SK-N-SH (cell line): ENCODE measurements around the gene PTPRS. TPM values are rescaled to one million over a fixed set of nuclear protein-coding genes. Genes with fewer than 3 reads are reported as not detected.

Source experiments
- CTCF ChIA-PET: fragments of 300-600, 350-600 bp; formaldehyde crosslinking; extraction: SDS; loops from one replicate; lab custom pipeline; 2021; lab: Yijun Ruan, JAX
- POLR2A ChIA-PET: fragments of 350-600 bp; sonication (Branson Sonifier 250); formaldehyde crosslinking; extraction: SDS; loops from one replicate; lab custom pipeline; 2020; ENCODE audit warnings: antibody characterized with exemption, inconsistent platforms; lab: Yijun Ruan, JAX
- DNase-seq: peaks from one replicate; pipeline ENCODE4 v3.0.0; 2012
- H2AFZ ChIP-seq: fragments of 200-600 bp; sonication (generic); 2 replicates; pipeline ENCODE4 v1.8.1; 2016; ENCODE audit warnings: antibody characterized with exemption, mild to moderate bottlenecking, low read depth
- H3F3A ChIP-seq: fragments of 200-600 bp; sonication (generic); replicated peaks from 2 replicates; pipeline ENCODE3; 2016; ENCODE audit warnings: antibody characterized with exemption, mild to moderate bottlenecking; ENCODE audit not compliant: insufficient read depth
- H3K27ac ChIP-seq, 2 experiments: fragments of 200-500 bp in 1 of 2; fragments of 200-600 bp in 1 of 2; sonication (Bioruptor generic) in 1 of 2; sonication (generic), shearing (Covaris generic) in 1 of 2; 2 replicates each; pipeline versions ENCODE4 v1.5.1 to v1.6.1; 2014 to 2016; ENCODE audit warnings: low read depth in 2 of 2, inconsistent platforms in 1 of 2, low read length in 1 of 2, mild to moderate bottlenecking in 1 of 2, mixed read lengths in 1 of 2
- H3K27me3 ChIP-seq: fragments of 200-600 bp; sonication (generic), shearing (Covaris generic); 2 replicates; pipeline ENCODE4 v1.6.1; 2016; ENCODE audit warnings: mixed run types; ENCODE audit not compliant: insufficient read depth
- H3K36me3 ChIP-seq, 2 experiments: fragments of 200-500 bp in 1 of 2; fragments of 200-600 bp in 1 of 2; sonication (Bioruptor generic) in 1 of 2; sonication (generic) in 1 of 2; replicated peaks in 1 of 2; 2 replicates each; pipeline versions ENCODE3 to v1.5.1; 2014 to 2016; ENCODE audit warnings: low read length in 1 of 2, mild to moderate bottlenecking in 1 of 2; ENCODE audit not compliant: insufficient read depth in 2 of 2, control insufficient read depth in 1 of 2
- H3K4me1 ChIP-seq, 2 experiments: fragments of 200-500 bp in 1 of 2; fragments of 200-600 bp in 1 of 2; sonication (Bioruptor generic) in 1 of 2; sonication (generic), shearing (Covaris generic) in 1 of 2; 2 replicates each; pipeline versions ENCODE4 v1.5.1 to v1.6.1; 2014 to 2016; ENCODE audit warnings: low read depth in 1 of 2, low read length in 1 of 2, mixed run types in 1 of 2; ENCODE audit not compliant: insufficient read depth in 2 of 2, control insufficient read depth in 1 of 2
- H3K4me2 ChIP-seq: fragments of 200-600 bp; sonication (generic), shearing (Covaris generic); 2 replicates; pipeline ENCODE4 v1.6.1; 2017; ENCODE audit warnings: mixed run types
- H3K4me3 ChIP-seq, 2 experiments: fragments of 200-500 bp in 1 of 2; fragments of 200-600 bp in 1 of 2; sonication (Bioruptor generic) in 1 of 2; sonication (generic), shearing (Covaris generic) in 1 of 2; 2 replicates each; pipeline versions ENCODE4 v1.5.1 to v1.8.1; 2014 to 2016; ENCODE audit warnings: low read depth in 2 of 2, inconsistent platforms in 1 of 2, low read length in 1 of 2, mild to moderate bottlenecking in 1 of 2, mixed read lengths in 1 of 2, moderate library complexity in 1 of 2
- H3K79me2 ChIP-seq: fragments of 200-600 bp; sonication (generic); 2 replicates; pipeline ENCODE4 v1.8.1; 2017; ENCODE audit warnings: mild to moderate bottlenecking; ENCODE audit not compliant: insufficient read depth
- H3K9ac ChIP-seq: fragments of 200-600 bp; sonication (generic); 2 replicates; pipeline ENCODE4 v1.6.1; 2017; ENCODE audit warnings: mixed run types
- H3K9me2 ChIP-seq: fragments of 200-600 bp; sonication (generic); 2 replicates; pipeline ENCODE4 v1.6.1; 2017; ENCODE audit warnings: mixed run types
- H3K9me3 ChIP-seq: fragments of 200-600 bp; sonication (generic); 2 replicates; pipeline ENCODE4 v1.6.1; 2017; ENCODE audit warnings: mixed run types, mild to moderate bottlenecking, moderate library complexity
- H4K20me1 ChIP-seq: fragments of 200-600 bp; sonication (generic); 2 replicates; pipeline ENCODE4 v1.6.1; 2017; ENCODE audit warnings: mild to moderate bottlenecking, mixed run types; ENCODE audit not compliant: insufficient read depth
- CTCF ChIP-seq: fragments of 200-600 bp; sonication (generic); IDR thresholded peaks from 2 replicates; pipeline ENCODE4 v1.6.1; 2017; ENCODE audit warnings: antibody characterized with exemption, mild to moderate bottlenecking, moderate library complexity
- EP300 ChIP-seq, 2 experiments: IDR thresholded peaks; 2 replicates each; pipeline versions ENCODE4 v1.4.0 to v1.6.1; 2012; ENCODE audit warnings: borderline replicate concordance in 1 of 2, low read depth in 1 of 2, low read length in 1 of 2
- EZH2phosphoT487 ChIP-seq: fragments of 200-600 bp; sonication (generic); IDR thresholded peaks from 2 replicates; pipeline ENCODE4 v1.6.1; 2017; ENCODE audit warnings: low read depth, mixed run types, mild to moderate bottlenecking, antibody characterized with exemption, moderate library complexity, borderline replicate concordance
- FOSL2 ChIP-seq: IDR thresholded peaks from 2 replicates; pipeline ENCODE4 v1.4.0; 2012; ENCODE audit warnings: low read depth, mild to moderate bottlenecking, moderate library complexity, borderline replicate concordance
- FOXM1 ChIP-seq: IDR thresholded peaks from 2 replicates; pipeline ENCODE4 v1.4.0; 2012; ENCODE audit warnings: low read depth, mild to moderate bottlenecking
- GATA2 ChIP-seq: sonication (generic); formaldehyde crosslinking; IDR thresholded peaks from 2 replicates; pipeline ENCODE4 v1.5.0; 2020; ENCODE audit warnings: mild to moderate bottlenecking, missing genetic modification reagents
- JUND ChIP-seq: IDR thresholded peaks from 2 replicates; pipeline ENCODE4 v1.4.0; 2012
- MEF2A ChIP-seq: IDR thresholded peaks from 2 replicates; pipeline ENCODE4 v1.4.0; 2012; ENCODE audit warnings: low read depth, borderline replicate concordance
- PBX3 ChIP-seq: IDR thresholded peaks from 2 replicates; pipeline ENCODE4; 2012
- POLR2AphosphoS5 ChIP-seq: IDR thresholded peaks from 2 replicates; pipeline ENCODE4 v1.6.1; 2012; ENCODE audit warnings: low read depth, low read length
- RCOR1 ChIP-seq: fragments of 150-350 bp; IDR thresholded peaks from 2 replicates; pipeline ENCODE4 v1.6.1; 2017; ENCODE audit warnings: antibody characterized with exemption, low read length
- RFX5 ChIP-seq: IDR thresholded peaks from 2 replicates; pipeline ENCODE4 v1.6.1; 2012; ENCODE audit warnings: mild to moderate bottlenecking, improper control_type of control experiment, low read length
- RXRA ChIP-seq: IDR thresholded peaks from 2 replicates; pipeline ENCODE4 v1.4.0; 2012; ENCODE audit warnings: low read depth, mild to moderate bottlenecking, borderline replicate concordance
- SIN3A ChIP-seq: IDR thresholded peaks from 2 replicates; pipeline ENCODE4 v1.6.1; 2012; ENCODE audit warnings: low read depth, mild to moderate bottlenecking, low read length, moderate library complexity, borderline replicate concordance
- TAF1 ChIP-seq: IDR thresholded peaks from 2 replicates; pipeline ENCODE4 v1.6.1; 2012; ENCODE audit warnings: low read depth, mild to moderate bottlenecking, low read length, moderate library complexity, borderline replicate concordance
- TCF12 ChIP-seq: IDR thresholded peaks from 2 replicates; pipeline ENCODE4 v1.4.0; 2012
- TEAD4 ChIP-seq: IDR thresholded peaks from 2 replicates; pipeline ENCODE4 v1.4.0; 2012; ENCODE audit warnings: mild to moderate bottlenecking, borderline replicate concordance; ENCODE audit not compliant: insufficient read depth
- WGBS: methylation state at CpG from one replicate; pipeline ENCODE4 v1.1.6; 2017; ENCODE audit warnings: low lambda C conversion rate; 5-methylcytosine and 5-hydroxymethylcytosine counted together
- polyA plus RNA-seq, 3 experiments: library from polyadenylated mRNA; depleted of rRNA; stranded (reverse); fragments of >200 nt; gene quantifications; 2 replicates each; pipeline ENCODE4 v1.2.3, GENCODE V29; 2012
- TF ChIP-seq, protein P1 (sequence below): fragments of 150-350 bp; IDR thresholded peaks from 2 replicates; pipeline ENCODE4 v1.6.1; 2017; ENCODE audit warnings: antibody characterized with exemption, low read length, low read depth, borderline replicate concordance
- TF ChIP-seq, protein P2 (sequence below): IDR thresholded peaks from 2 replicates; pipeline ENCODE4 v1.4.0; 2012; ENCODE audit warnings: low read depth, borderline replicate concordance

PTPRS gene
- polyA plus RNA-seq, 1 of the 3 experiments (the other 2 are of a cell fraction) = 91.0 TPM

DNA sequence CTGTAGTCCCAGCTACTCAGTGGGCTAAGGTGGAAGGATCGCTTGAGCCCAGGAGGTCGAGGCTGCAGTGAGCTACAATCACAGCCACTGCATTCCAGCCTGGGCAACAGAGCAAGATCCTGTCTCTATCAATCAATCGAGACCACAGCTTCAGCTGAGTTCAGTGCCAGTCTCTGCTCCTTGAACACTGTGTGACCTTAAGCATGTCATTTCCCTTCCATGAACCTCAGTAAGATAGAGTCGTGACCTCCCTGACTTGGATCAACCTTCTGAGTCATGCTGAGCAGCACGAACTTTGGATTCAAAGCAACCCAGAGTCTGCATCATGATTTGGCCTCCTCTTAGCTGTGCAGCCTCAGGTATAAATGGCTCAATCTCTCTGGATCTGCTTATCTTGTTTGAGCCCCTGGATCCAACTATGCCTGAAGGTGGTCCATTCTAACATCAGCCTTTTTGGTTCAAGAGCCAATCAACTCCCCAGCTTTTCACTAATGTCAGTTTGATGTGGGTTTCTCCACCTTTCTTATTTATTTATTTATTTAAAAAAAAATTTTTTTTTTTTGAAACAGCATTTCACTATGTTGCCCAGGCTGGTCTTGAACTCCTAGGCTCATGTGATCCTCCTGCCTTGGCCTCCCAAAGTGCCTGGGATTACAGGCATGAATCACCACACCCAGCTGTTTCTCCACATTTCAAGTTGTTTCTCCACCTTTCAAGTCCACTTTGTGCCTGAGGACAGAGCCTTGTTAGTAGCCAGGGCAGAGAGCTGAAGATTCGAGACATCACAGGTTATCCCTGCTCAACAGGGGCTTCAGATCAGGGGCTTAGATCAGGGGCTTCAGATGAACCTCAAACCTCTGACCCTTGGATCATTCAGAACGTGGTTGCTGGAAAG, 26.4 kb downstream of the PTPRS start:
- peaks cover 30% of the 10 kb centered on the region; the same call in 1 of the 2 replicates for H4K20me1 ChIP-seq
- peak; percentile 75 for TF ChIP-seq RXRA
- TF ChIP-seq, protein P1, sequence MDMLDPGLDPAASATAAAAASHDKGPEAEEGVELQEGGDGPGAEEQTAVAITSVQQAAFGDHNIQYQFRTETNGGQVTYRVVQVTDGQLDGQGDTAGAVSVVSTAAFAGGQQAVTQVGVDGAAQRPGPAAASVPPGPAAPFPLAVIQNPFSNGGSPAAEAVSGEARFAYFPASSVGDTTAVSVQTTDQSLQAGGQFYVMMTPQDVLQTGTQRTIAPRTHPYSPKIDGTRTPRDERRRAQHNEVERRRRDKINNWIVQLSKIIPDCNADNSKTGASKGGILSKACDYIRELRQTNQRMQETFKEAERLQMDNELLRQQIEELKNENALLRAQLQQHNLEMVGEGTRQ = no peak
- TF ChIP-seq, all 33 proteins: peak for 1
- no peak for DNase-seq
- no peaks in the 10 kb centered on the region for H3K9me2 ChIP-seq
- CTCF ChIA-PET = interaction anchor here (0.6 to 0.7 kb wide), 2 partner anchors 12 to 439 kb away, joined by 3 read pairs; no protein-coding TSS in a partner anchor
- no peaks in the 10 kb centered on the region for H3K27me3 ChIP-seq
- H3K9me3 ChIP-seq = no peaks in the 10 kb centered on the region
- peaks cover 0 to 6% of the 10 kb centered on the region in 2 experiments; a peak in 1 of 4 replicates for H3K4me1 ChIP-seq
- no peaks in the 10 kb centered on the region for H3K79me2 ChIP-seq
- no peak overlapping the region for H3K4me3 ChIP-seq
- no peak overlapping the region for H3K27ac ChIP-seq
- H3K36me3 ChIP-seq = no peaks in the 10 kb centered on the region
- POLR2A ChIA-PET = no interaction called here
- no peak overlapping the region for H3K4me2 ChIP-seq
- no peaks in the 10 kb centered on the region for H3F3A ChIP-seq
- no peak overlapping the region for H3K9ac ChIP-seq
- H2AFZ ChIP-seq = no peak overlapping the region
- 81% methylated on average over 6 of the region's 7 CpGs for WGBS

GRCh38 chr19:5313307-5313706, 27.3 kb downstream of the PTPRS start:
- 44% methylated on average over 12 of the region's 17 CpGs for WGBS
- CTCF ChIA-PET = no interaction called here
- peaks cover 31% of the 10 kb centered on the region; the same call in 1 of the 2 replicates for H4K20me1 ChIP-seq
- no peak overlapping the region for H3K4me3 ChIP-seq
- no peaks in the 10 kb centered on the region for H3F3A ChIP-seq
- H3K9me2 ChIP-seq = no peaks in the 10 kb centered on the region
- peaks cover 0 to 14% of the 10 kb centered on the region in 2 experiments; a peak in 1 of 4 replicates for H3K4me1 ChIP-seq
- no peak overlapping the region for H3K9ac ChIP-seq
- no peaks in the 10 kb centered on the region for H3K9me3 ChIP-seq
- POLR2A ChIA-PET = no interaction called here
- H3K27ac ChIP-seq = peak overlapping the region in 1 of 2 experiments; percentile 40; a peak in 1 of 4 replicates
- H3K79me2 ChIP-seq = no peaks in the 10 kb centered on the region
- no peak overlapping the region for H2AFZ ChIP-seq
- H3K4me2 ChIP-seq = no peak overlapping the region
- peak; percentile 72 for DNase-seq
- H3K36me3 ChIP-seq = no peaks in the 10 kb centered on the region
- no peaks in the 10 kb centered on the region for H3K27me3 ChIP-seq
- no peak for TF ChIP-seq TCF12
- TF ChIP-seq, protein P1 = no peak
- TF ChIP-seq MEF2A = no peak
- TF ChIP-seq, protein P2, sequence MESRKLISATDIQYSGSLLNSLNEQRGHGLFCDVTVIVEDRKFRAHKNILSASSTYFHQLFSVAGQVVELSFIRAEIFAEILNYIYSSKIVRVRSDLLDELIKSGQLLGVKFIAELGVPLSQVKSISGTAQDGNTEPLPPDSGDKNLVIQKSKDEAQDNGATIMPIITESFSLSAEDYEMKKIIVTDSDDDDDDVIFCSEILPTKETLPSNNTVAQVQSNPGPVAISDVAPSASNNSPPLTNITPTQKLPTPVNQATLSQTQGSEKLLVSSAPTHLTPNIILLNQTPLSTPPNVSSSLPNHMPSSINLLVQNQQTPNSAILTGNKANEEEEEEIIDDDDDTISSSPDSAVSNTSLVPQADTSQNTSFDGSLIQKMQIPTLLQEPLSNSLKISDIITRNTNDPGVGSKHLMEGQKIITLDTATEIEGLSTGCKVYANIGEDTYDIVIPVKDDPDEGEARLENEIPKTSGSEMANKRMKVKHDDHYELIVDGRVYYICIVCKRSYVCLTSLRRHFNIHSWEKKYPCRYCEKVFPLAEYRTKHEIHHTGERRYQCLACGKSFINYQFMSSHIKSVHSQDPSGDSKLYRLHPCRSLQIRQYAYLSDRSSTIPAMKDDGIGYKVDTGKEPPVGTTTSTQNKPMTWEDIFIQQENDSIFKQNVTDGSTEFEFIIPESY = no peak
- no peak for TF ChIP-seq RFX5
- no peak for TF ChIP-seq EP300 (IDR thresholded peaks at IDR 0.05; ENCODE audit: borderline replicate concordance in 1 of 2, low read depth in 1 of 2, low read length in 1 of 2)
- TF ChIP-seq POLR2AphosphoS5 = no peak
- no peak for TF ChIP-seq GATA2
- TF ChIP-seq TEAD4 = no peak
- no peak for TF ChIP-seq JUND
- no peak for TF ChIP-seq CTCF
- TF ChIP-seq EZH2phosphoT487 = no peak
- TF ChIP-seq RXRA = no peak
- TF ChIP-seq PBX3 = no peak
- no peak for TF ChIP-seq FOSL2
- TF ChIP-seq FOXM1 = no peak
- no peak for TF ChIP-seq RCOR1
- TF ChIP-seq TAF1 = no peak
- TF ChIP-seq SIN3A = no peak
